Neuronal stem cell (in vitro differentiated cells): ENCODE data around the gene CLBA1.
A peak's percentile ranks its signal among the peaks of the same experiment; 100 is the strongest.

Experiments
- DNase-seq: peaks from one replicate; pipeline ENCODE4 v3.0.0-alpha.2; 2013; ENCODE audit warnings: low spot score
- H2AFZ ChIP-seq: one replicate; pipeline ENCODE4 v1.6.1; 2013; ENCODE audit warnings: mild to moderate bottlenecking, low read length, inconsistent platforms
- H2AK5ac ChIP-seq: 2 replicates; pipeline ENCODE4 v1.6.1; 2013; ENCODE audit warnings: low read depth, mild to moderate bottlenecking, inconsistent platforms, low read length, moderate library complexity, mixed read lengths
- H2BK120ac ChIP-seq: 2 replicates; pipeline ENCODE4 v1.6.1; 2013; ENCODE audit warnings: low read depth, mild to moderate bottlenecking, inconsistent platforms, low read length, moderate library complexity, mixed read lengths
- H2BK12ac ChIP-seq: one replicate; pipeline ENCODE4 v1.6.1; 2013; ENCODE audit warnings: low read length, inconsistent platforms
- H2BK15ac ChIP-seq: 2 replicates; pipeline ENCODE4 v1.6.1; 2013; ENCODE audit warnings: mild to moderate bottlenecking, low read length, inconsistent platforms, mixed read lengths
- H2BK5ac ChIP-seq: one replicate; pipeline ENCODE4 v1.6.1; 2013; ENCODE audit warnings: inconsistent platforms, mild to moderate bottlenecking, low read length, moderate library complexity
- H3K14ac ChIP-seq: one replicate; pipeline ENCODE4 v1.6.1; 2013; ENCODE audit warnings: low read length, inconsistent platforms
- H3K18ac ChIP-seq: 2 replicates; pipeline ENCODE4 v1.6.1; 2013; ENCODE audit warnings: low read length, inconsistent platforms
- H3K23ac ChIP-seq: 2 replicates; pipeline ENCODE4 v1.6.1; 2013; ENCODE audit warnings: low read depth, mild to moderate bottlenecking, mixed read lengths, low read length, inconsistent platforms; ENCODE audit not compliant: poor library complexity
- H3K27ac ChIP-seq: replicated peaks from 3 replicates; pipeline ENCODE4 v1.5.1; 2013; ENCODE audit warnings: low read length, inconsistent platforms
- H3K27me3 ChIP-seq, 3 experiments: 2 replicates each; pipeline ENCODE4 v1.6.1; 2013; ENCODE audit warnings: low read length in 3 of 3, mild to moderate bottlenecking in 2 of 3, inconsistent platforms in 1 of 3, low read depth in 1 of 3, mixed read lengths in 1 of 3, moderate library complexity in 1 of 3; ENCODE audit not compliant: control insufficient read depth in 3 of 3, insufficient read depth in 3 of 3
- H3K36me3 ChIP-seq, 2 donors: replicated peaks in 1 of 2; 2 replicates each; pipeline ENCODE4 v1.6.1; 2013; ENCODE audit warnings: low read length in 2 of 2; ENCODE audit not compliant: control insufficient read depth in 2 of 2, insufficient read depth in 2 of 2
- H3K4ac ChIP-seq: 2 replicates; pipeline ENCODE4 v1.6.1; 2013; ENCODE audit warnings: inconsistent platforms, mild to moderate bottlenecking, low read length, moderate library complexity
- H3K4me1 ChIP-seq, 2 donors: 1 replicate in 1 of 2; 2 replicates in 1 of 2; pipeline ENCODE4 v1.6.1; 2013; ENCODE audit warnings: low read length in 2 of 2, low read depth in 1 of 2; ENCODE audit not compliant: control insufficient read depth in 2 of 2, insufficient read depth in 1 of 2
- H3K4me2 ChIP-seq: one replicate; pipeline ENCODE4 v1.6.1; 2013; ENCODE audit warnings: mild to moderate bottlenecking, low read length, inconsistent platforms; ENCODE audit not compliant: insufficient read depth, poor library complexity, severe bottlenecking
- H3K4me3 ChIP-seq, 2 donors: 2 replicates each; pipeline ENCODE4 v1.5.1; 2013; ENCODE audit warnings: low read length in 2 of 2, mild to moderate bottlenecking in 2 of 2, inconsistent platforms in 1 of 2, moderate library complexity in 1 of 2
- H3K79me1 ChIP-seq: one replicate; pipeline ENCODE4 v1.6.1; 2013; ENCODE audit warnings: low read depth, mild to moderate bottlenecking, inconsistent platforms, low read length, moderate library complexity
- H3K9ac ChIP-seq: one replicate; pipeline ENCODE4 v1.6.1; 2013; ENCODE audit warnings: mild to moderate bottlenecking, low read depth, low read length, inconsistent platforms; ENCODE audit not compliant: poor library complexity
- H3K9me3 ChIP-seq, 2 donors: replicated peaks in 1 of 2; 2 replicates each; pipeline versions ENCODE3 to v1.6.1; 2013; ENCODE audit warnings: low read length in 2 of 2, mild to moderate bottlenecking in 2 of 2, inconsistent platforms in 1 of 2, low read depth in 1 of 2, mixed read lengths in 1 of 2, moderate library complexity in 1 of 2; ENCODE audit not compliant: control insufficient read depth in 2 of 2, insufficient read depth in 1 of 2
- H4K8ac ChIP-seq: one replicate; pipeline ENCODE4 v1.6.1; 2013; ENCODE audit warnings: low read depth, mild to moderate bottlenecking, inconsistent platforms, low read length, moderate library complexity
- H4K91ac ChIP-seq: one replicate; pipeline ENCODE4 v1.6.1; 2013; ENCODE audit warnings: low read length, low read depth, mild to moderate bottlenecking, inconsistent platforms; ENCODE audit not compliant: poor library complexity
- WGBS, 2 donors: extraction: QIAGEN DNeasy Blood & Tissue Kit; methylation state at CpG; one replicate each; pipeline ENCODE4 v1.1.7; 2013; ENCODE audit warnings: missing lambda C conversion rate in 2 of 2, mixed read lengths in 1 of 2; ENCODE audit not compliant: insufficient read length in 2 of 2, insufficient replicate concordance in 1 of 2; ENCODE audit errors: extremely low coverage in 2 of 2; 5-methylcytosine and 5-hydroxymethylcytosine counted together

The CLBA1 gene

DNA sequence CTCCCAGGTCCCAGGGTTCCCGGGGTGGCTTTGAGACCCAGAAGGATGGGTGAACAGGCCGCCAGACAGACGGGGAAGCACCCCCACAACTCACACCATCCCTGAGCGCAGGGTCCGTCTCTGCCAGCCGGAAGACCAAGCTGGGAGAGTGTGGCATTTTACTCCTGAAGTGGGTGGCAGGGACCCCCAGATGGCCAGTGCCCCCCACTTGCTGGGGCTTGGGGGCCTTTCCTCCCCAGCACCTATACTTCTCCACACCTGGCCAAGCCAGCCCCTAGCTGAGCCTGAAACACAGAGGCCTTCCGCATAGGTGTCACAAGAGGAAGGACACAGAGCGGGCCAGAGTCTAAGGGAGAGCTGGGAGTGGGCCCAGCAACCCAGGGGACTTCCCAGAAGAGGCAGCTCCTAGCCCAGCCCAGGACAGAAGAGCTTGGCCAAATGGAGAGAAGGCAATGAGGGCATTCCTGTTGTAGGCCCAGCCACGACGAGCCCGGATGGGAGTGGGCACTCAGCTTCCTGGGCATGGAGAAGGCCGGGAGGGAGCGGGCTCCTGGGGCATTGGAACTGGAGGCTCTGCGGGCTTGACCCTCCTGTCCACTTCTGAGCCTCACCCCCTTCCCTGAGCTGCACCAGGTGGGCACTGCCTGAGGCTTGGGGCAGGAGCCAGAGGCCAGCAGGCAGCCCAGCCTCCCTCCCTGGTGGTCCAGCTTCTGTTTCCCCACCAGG lies 10.8 kb upstream of the CLBA1 start:
- H2BK5ac ChIP-seq, result peak overlapping the region; percentile 66
- no peak overlapping the region for H3K9ac ChIP-seq
- WGBS, 2 donors, result no CpG with 5 or more reads among the region's 14 CpGs
- H3K27ac ChIP-seq, result no peak overlapping the region
- H3K4ac ChIP-seq, result no peak overlapping the region
- peak overlapping the region; percentile 85 for H2BK15ac ChIP-seq
- H3K27me3 ChIP-seq, result peaks cover 5 to 88% (median 35%) of the 10 kb centered on the region in 3 experiments
- H3K4me1 ChIP-seq, result peaks cover 25 to 35% of the 10 kb centered on the region in 2 donors
- H3K4me2 ChIP-seq, result no peak overlapping the region
- H3K18ac ChIP-seq, result peak overlapping the region; percentile 60
- DNase-seq, result no peak
- H2AFZ ChIP-seq, result no peak overlapping the region
- H2BK120ac ChIP-seq, result peak overlapping the region; percentile 87
- no peaks in the 10 kb centered on the region for H3K9me3 ChIP-seq
- H4K91ac ChIP-seq, result no peak overlapping the region
- no peak overlapping the region for H3K4me3 ChIP-seq
- H3K23ac ChIP-seq, result no peak overlapping the region
- no peaks in the 10 kb centered on the region for H3K79me1 ChIP-seq
- H3K14ac ChIP-seq, result no peak overlapping the region
- peak overlapping the region; percentile 59 for H2AK5ac ChIP-seq
- no peaks in the 10 kb centered on the region for H3K36me3 ChIP-seq
- peak overlapping the region; percentile 46 for H2BK12ac ChIP-seq
- H4K8ac ChIP-seq, result no peak overlapping the region

DNA sequence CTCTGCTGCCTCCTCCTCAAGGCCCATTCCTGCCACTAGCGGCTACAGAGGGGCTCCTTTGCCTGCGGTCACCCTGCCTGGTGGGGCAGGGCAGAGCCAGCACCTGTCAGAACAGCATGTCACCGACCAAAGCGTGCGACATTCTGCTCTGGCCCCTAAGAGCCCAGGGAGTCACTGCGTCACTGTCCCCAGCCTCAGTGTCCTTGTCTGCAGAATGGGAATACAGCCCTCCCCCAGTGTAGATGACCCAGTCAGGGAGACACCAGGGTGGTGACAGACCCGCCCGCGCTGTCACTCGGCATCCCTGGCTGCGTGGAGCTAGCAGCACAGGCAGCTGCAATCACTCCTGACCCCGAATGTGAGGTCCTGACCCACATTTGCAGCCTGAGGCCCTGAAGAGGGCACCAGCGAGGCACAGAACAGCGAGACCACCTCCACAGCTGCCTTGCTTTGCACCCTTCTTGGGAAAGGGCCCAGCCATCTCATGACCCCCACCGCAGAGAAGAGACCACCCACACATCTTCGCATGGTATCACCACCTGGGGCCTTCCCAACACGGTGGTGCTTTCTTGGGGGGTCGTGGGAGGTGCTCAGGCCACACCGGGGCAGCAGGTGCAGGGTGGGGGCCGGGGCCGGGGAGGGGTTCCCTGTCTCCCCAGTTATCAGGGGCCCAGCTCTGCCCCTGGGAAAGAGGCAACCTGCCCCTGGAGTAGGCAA lies 9.9 kb upstream of the CLBA1 start:
- Histone ChIP-seq H3K14ac (no peak overlapping the region), H3K9ac (peak overlapping the region; percentile 79), H3K4me3 (no peak overlapping the region), H2BK5ac (peak overlapping the region; percentile 90), H2AFZ (no peak overlapping the region), H2BK12ac (peak overlapping the region; percentile 46), H3K4me2 (no peak overlapping the region), H2BK120ac (peak overlapping the region; percentile 87), H3K18ac (peak overlapping the region; percentile 85), H3K27me3 (peaks cover 5 to 89% (median 37%) of the 10 kb centered on the region in 3 experiments), H2AK5ac (peak overlapping the region; percentile 59), H2BK15ac (peak overlapping the region; percentile 65), H4K91ac (no peak overlapping the region), H3K9me3 (no peaks in the 10 kb centered on the region), H3K4me1 (peaks cover 25 to 31% of the 10 kb centered on the region in 2 donors), H3K4ac (no peak overlapping the region), H4K8ac (no peak overlapping the region), H3K79me1 (peaks cover 2% of the 10 kb centered on the region), H3K27ac (no peak overlapping the region), H3K23ac (peak overlapping the region; percentile 57), H3K36me3 (no peaks in the 10 kb centered on the region)
- no peak for DNase-seq
- no CpG with 5 or more reads among the region's 21 CpGs for WGBS, 2 donors

DNA sequence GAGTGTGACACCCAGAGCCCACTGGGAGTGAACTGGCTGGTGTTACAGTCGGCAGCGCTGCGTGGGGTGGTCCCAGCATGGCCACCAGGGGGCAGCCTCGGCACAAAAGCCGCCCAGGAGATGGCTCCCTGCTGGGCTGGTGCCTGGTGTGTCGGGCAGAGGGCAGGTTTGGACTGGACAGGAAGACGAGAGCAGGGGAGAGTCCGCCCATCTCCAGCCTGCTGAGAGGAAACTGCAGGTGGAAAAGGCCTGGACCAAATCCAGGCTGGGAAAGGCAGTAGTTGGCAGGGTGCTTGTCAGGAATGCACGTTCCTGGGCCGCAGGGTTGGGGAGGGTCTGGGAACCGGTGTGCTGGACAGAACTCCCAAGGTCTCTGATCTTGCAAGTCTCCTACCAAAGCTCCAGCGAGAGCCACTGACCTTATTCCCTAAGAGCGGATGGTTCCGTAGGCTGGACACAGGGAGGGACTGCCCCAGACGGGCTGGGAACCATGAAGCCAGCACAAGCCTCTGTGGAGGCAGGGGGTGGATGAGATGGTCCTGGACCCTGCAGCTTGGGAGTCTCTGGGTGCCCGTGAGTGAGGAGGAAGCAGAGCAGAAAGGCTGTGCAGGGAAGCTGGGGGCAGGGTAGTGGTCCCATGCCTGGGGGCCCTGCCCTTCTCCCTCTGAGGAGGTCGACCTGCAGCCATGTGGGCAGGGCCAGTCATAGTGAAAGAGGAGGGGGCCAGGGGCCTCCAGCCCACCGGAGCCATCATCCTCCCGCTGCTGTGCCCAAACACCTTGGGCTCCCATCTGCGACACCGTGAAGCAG lies 9.2 kb upstream of the CLBA1 start:
- Histone ChIP-seq H2AK5ac (peak overlapping the region; percentile 99), H4K8ac (no peak overlapping the region), H2AFZ (no peak overlapping the region), H2BK12ac (peak overlapping the region; percentile 73), H3K4me2 (no peak overlapping the region), H4K91ac (no peak overlapping the region), H3K27me3 (peaks cover 5 to 92% (median 37%) of the 10 kb centered on the region in 3 experiments), H2BK120ac (peak overlapping the region; percentile 94), H3K9me3 (no peaks in the 10 kb centered on the region), H2BK15ac (peak overlapping the region; percentile 75), H3K23ac (peak overlapping the region; percentile 85), H3K36me3 (no peaks in the 10 kb centered on the region), H3K27ac (no peak overlapping the region), H2BK5ac (peak overlapping the region; percentile 90), H3K4ac (no peak overlapping the region), H3K79me1 (peaks cover 2% of the 10 kb centered on the region), H3K14ac (peak overlapping the region; percentile 1), H3K18ac (peak overlapping the region; percentile 83), H3K4me3 (no peak overlapping the region), H3K4me1 (peaks cover 25 to 30% of the 10 kb centered on the region in 2 donors), H3K9ac (peak overlapping the region; percentile 21)
- DNase-seq, result peak; percentile 67
- no CpG with 5 or more reads among the region's 21 CpGs for WGBS, 2 donors
